HCT116 (cell line): ENCODE measurements around the gene RABEP1. TPM values are rescaled to one million over a fixed set of nuclear protein-coding genes. Genes with fewer than 3 reads are reported as not detected.

Experiments used
- ATAC-seq: fragments of 200-7000 bp; cut with Tn5 transposase; 2 replicates; pipeline ENCODE4 v1.9.1; 2020; ENCODE audit warnings: mild to moderate bottlenecking, moderate library complexity
- BruUV-seq: library from RNA; stranded (reverse); fragments of 400-500 nt; replicated peaks from 2 replicates; lab custom pipeline; 2021; lab: Mats Ljungman, UMichigan
- CTCF ChIA-PET: fragments of 300-600 bp; sonication (Branson Sonifier 250); formaldehyde crosslinking; loops from one replicate; lab custom pipeline; 2021; ENCODE audit warnings: antibody characterized with exemption; lab: Charles Lee
- POLR2A ChIA-PET: fragments of 300-600, 350-600 bp; sonication (Branson Sonifier 250); formaldehyde crosslinking; loops from one replicate; lab custom pipeline; 2021; ENCODE audit warnings: antibody characterized with exemption; lab: Charles Lee
- RAD21 ChIA-PET, 2 experiments: fragments of 300-600 bp; sonication (Branson Sonifier 250); formaldehyde crosslinking; loops; one replicate each; lab custom pipeline; 2023; ENCODE audit warnings: low total read pairs in 2 of 2; ENCODE audit not compliant: uncharacterized antibody in 2 of 2, unreplicated experiment in 2 of 2, low non-redundant PET in 1 of 2; lab: Charles Lee
- DNase-seq: peaks from one replicate; pipeline ENCODE4 v3.0.0-alpha.2; 2010; ENCODE audit warnings: low read depth, low spot score
- H2AFZ ChIP-seq: fragments of 200-600 bp; shearing (Covaris generic), sonication (generic); 2 replicates; pipeline ENCODE4 v1.6.1; 2017; ENCODE audit warnings: low read depth, mixed run types, mixed read lengths, antibody characterized with exemption, low read length; ENCODE audit not compliant: poor library complexity, severe bottlenecking
- H3K27ac ChIP-seq: 2 replicates; pipeline ENCODE4 v1.5.1; 2012; ENCODE audit warnings: low read depth, low read length
- H3K27me3 ChIP-seq: fragments of 200-600 bp; sonication (generic); 2 replicates; pipeline ENCODE4 v1.6.1; 2016; ENCODE audit warnings: mixed run types, low read length, mixed read lengths; ENCODE audit not compliant: insufficient read depth
- H3K36me3 ChIP-seq, 2 experiments: fragments of 200-500 bp in 1 of 2; fragments of 200-600 bp in 1 of 2; sonication (Bioruptor generic) in 1 of 2; sonication (generic) in 1 of 2; 2 replicates each; pipeline versions ENCODE4 v1.5.1 to v1.6.1; 2014 to 2016; ENCODE audit warnings: low read length in 2 of 2, inconsistent platforms in 1 of 2, mixed read lengths in 1 of 2, mixed run types in 1 of 2; ENCODE audit not compliant: insufficient read depth in 2 of 2, control insufficient read depth in 1 of 2
- H3K4me1 ChIP-seq, 2 experiments: fragments of 200-600 bp in 1 of 2; sonication (generic) in 1 of 2; 2 replicates each; pipeline versions ENCODE4 v1.5.1 to v1.6.1; 2012 to 2017; ENCODE audit warnings: low read length in 2 of 2, inconsistent platforms in 1 of 2, mild to moderate bottlenecking in 1 of 2, mixed read lengths in 1 of 2, mixed run types in 1 of 2, moderate library complexity in 1 of 2; ENCODE audit not compliant: insufficient read depth in 2 of 2, control insufficient read depth in 1 of 2
- H3K4me2 ChIP-seq: fragments of 200-600 bp; sonication (generic); 2 replicates; pipeline ENCODE4 v1.6.1; 2017; ENCODE audit warnings: mixed run types, low read length, mixed read lengths
- H3K4me3 ChIP-seq, 2 experiments: fragments of 200-600 bp in 1 of 2; sonication (generic) in 1 of 2; replicated peaks in 1 of 2; 2 replicates each; pipeline ENCODE4 v1.5.1; 2011 to 2016; ENCODE audit warnings: low read length in 2 of 2, control low read depth in 1 of 2, low read depth in 1 of 2, mild to moderate bottlenecking in 1 of 2, mixed read lengths in 1 of 2, mixed run types in 1 of 2
- H3K79me2 ChIP-seq: fragments of 200-600 bp; sonication (generic); 2 replicates; pipeline ENCODE4 v1.6.1; 2017; ENCODE audit warnings: mild to moderate bottlenecking, mixed run types, low read length, moderate library complexity, mixed read lengths; ENCODE audit not compliant: insufficient read depth
- H3K9ac ChIP-seq: fragments of 200-600 bp; sonication (generic); 2 replicates; pipeline ENCODE4 v1.6.1; 2016; ENCODE audit warnings: low read length, mixed read lengths
- H3K9me2 ChIP-seq: fragments of 200-600 bp; sonication (generic), shearing (Covaris generic); 2 replicates; pipeline ENCODE4 v1.6.1; 2017; ENCODE audit warnings: mixed run types, mild to moderate bottlenecking, moderate library complexity; ENCODE audit not compliant: insufficient read depth
- H3K9me3 ChIP-seq, 2 experiments: fragments of 200-500 bp in 1 of 2; fragments of 200-600 bp in 1 of 2; sonication (Bioruptor generic) in 1 of 2; sonication (generic) in 1 of 2; 2 replicates each; pipeline ENCODE4 v1.6.1; 2014 to 2017; ENCODE audit warnings: low read length in 2 of 2, mixed read lengths in 2 of 2, inconsistent platforms in 1 of 2, low read depth in 1 of 2, mild to moderate bottlenecking in 1 of 2, mixed run types in 1 of 2, moderate library complexity in 1 of 2; ENCODE audit not compliant: control insufficient read depth in 1 of 2, insufficient read depth in 1 of 2
- H4K20me1 ChIP-seq: fragments of 200-600 bp; sonication (generic), shearing (Covaris generic); 2 replicates; pipeline ENCODE4 v1.6.1; 2017; ENCODE audit warnings: mixed run types, mild to moderate bottlenecking, moderate library complexity; ENCODE audit not compliant: insufficient read depth
- CTCF ChIP-seq, 3 experiments: fragments of 200-600 bp in 1 of 3; sonication (generic) in 1 of 3; IDR thresholded peaks in 2 of 3; conservative IDR thresholded peaks in 1 of 3; 2 replicates each; pipeline ENCODE4 v1.5.1; 2012 to 2017; ENCODE audit warnings: low read depth in 2 of 3, low read length in 2 of 3, antibody characterized with exemption in 1 of 3, borderline replicate concordance in 1 of 3, control low read depth in 1 of 3, mild to moderate bottlenecking in 1 of 3, mixed read lengths in 1 of 3, mixed run types in 1 of 3, moderate library complexity in 1 of 3; ENCODE audit not compliant: insufficient read depth in 1 of 3
- FOSL1 ChIP-seq: IDR thresholded peaks from 2 replicates; pipeline ENCODE4 v1.6.1; 2012; ENCODE audit warnings: low read depth
- POLR2A ChIP-seq: IDR thresholded peaks from 2 replicates; pipeline ENCODE4 v1.7.0; 2011; ENCODE audit warnings: borderline replicate concordance; ENCODE audit not compliant: insufficient read depth, insufficient read length; ENCODE audit errors: extremely low read depth
- REST ChIP-seq: IDR thresholded peaks from 2 replicates; pipeline ENCODE4 v1.6.1; 2012; ENCODE audit warnings: low read depth
- SIN3A ChIP-seq: IDR thresholded peaks from 2 replicates; pipeline ENCODE4 v1.6.1; 2012; ENCODE audit warnings: low read depth
- intact Hi-C: fragments of 100-400 bp; cut with micrococcal nuclease; formaldehyde crosslinking; loops from 2 replicates; pipeline ENCODE4 v1.10.0; 2022
- total RNA-seq: library from RNA; stranded (reverse); gene quantifications from one replicate; pipeline ENCODE4 v1.2.1, GENCODE V29; 2021; ENCODE audit not compliant: unreplicated experiment

The RABEP1 gene
- total RNA-seq, 1 experiment from 2014 or later: 38.5 TPM

GRCh38 chr17:5379351-5380107, 97.4 kb downstream of the RABEP1 start:
- H2AFZ ChIP-seq: no peak overlapping the region
- no peak overlapping the region for H3K27ac ChIP-seq
- no peaks in the 10 kb centered on the region for H3K9me3 ChIP-seq
- CTCF ChIA-PET: no interaction called here
- TF ChIP-seq POLR2A (no peak), REST (no peak), SIN3A (no peak), FOSL1 (no peak), CTCF (IDR thresholded peaks at IDR 0.05 in 2 of 3, conservative IDR thresholded peaks at IDR 0.05 in 1 of 3; ENCODE audit: borderline replicate concordance in 1 of 3, insufficient read depth in 1 of 3, low read depth in 2 of 3, low read length in 2 of 3) (no peak)
- TF ChIP-seq, all 23 proteins: peak for 0
- Histone ChIP-seq H3K4me2 (no peak overlapping the region), H3K4me1 (no peaks in the 10 kb centered on the region), H3K79me2 (0 out of 2 replicates have a peak, but pooled peaks cover 2% of the 10 kb centered on the region), H4K20me1 (no peaks in the 10 kb centered on the region), H3K9me2 (no peaks in the 10 kb centered on the region), H3K36me3 (peaks cover 39 to 42% of the 10 kb centered on the region in 2 experiments), H3K27me3 (no peaks in the 10 kb centered on the region), H3K9ac (no peak overlapping the region), H3K4me3 (no peak overlapping the region)
- RAD21 ChIA-PET: no interaction called here
- POLR2A ChIA-PET: interaction anchor here (1.4 kb wide), 1 partner anchor 11 kb away, joined by 4 read pairs; no protein-coding TSS in a partner anchor
- ATAC-seq (no peak), DNase-seq (no peak)
- intact Hi-C loops: no loop called here
- no TSS peak for BruUV-seq
